GM23248 (cell line): Measurements from ENCODE around the gene CHPT1. TPM values are rescaled to one million over a fixed set of nuclear protein-coding genes. Genes with fewer than 3 reads are reported as not detected.

Experiments
- DNase-seq: peaks from one replicate; pipeline ENCODE4 v3.0.0-alpha.2; 2015
- H2AFZ ChIP-seq: fragments of 200-600 bp; sonication (generic); 2 replicates; pipeline ENCODE4 v1.6.1; 2016; ENCODE audit warnings: antibody characterized with exemption
- H3F3A ChIP-seq: fragments of 200-600 bp; sonication (generic); 2 replicates; pipeline ENCODE4 v1.6.1; 2016; ENCODE audit warnings: mild to moderate bottlenecking, antibody characterized with exemption, mixed run types; ENCODE audit not compliant: insufficient read depth
- H3K27ac ChIP-seq: fragments of 200-600 bp; sonication (generic); 2 replicates; pipeline ENCODE4 v1.5.1; 2016; ENCODE audit warnings: mild to moderate bottlenecking
- H3K27me3 ChIP-seq: fragments of 200-600 bp; sonication (generic); replicated peaks from 2 replicates; pipeline ENCODE4 v1.6.1; 2016; ENCODE audit warnings: mild to moderate bottlenecking; ENCODE audit not compliant: insufficient read depth
- H3K36me3 ChIP-seq: fragments of 200-600 bp; sonication (generic); 2 replicates; pipeline ENCODE4 v1.6.1; 2016; ENCODE audit warnings: low read depth, mild to moderate bottlenecking
- H3K4me1 ChIP-seq: fragments of 200-600 bp; sonication (generic); 2 replicates; pipeline ENCODE4 v1.6.1; 2016; ENCODE audit warnings: mild to moderate bottlenecking; ENCODE audit not compliant: insufficient read depth
- H3K4me2 ChIP-seq: fragments of 200-600 bp; sonication (generic); one replicate; pipeline ENCODE4 v1.6.1; 2016; ENCODE audit warnings: mild to moderate bottlenecking; ENCODE audit not compliant: unreplicated experiment
- H3K4me3 ChIP-seq: fragments of 200-600 bp; sonication (generic); 2 replicates; pipeline ENCODE4 v1.5.1; 2016; ENCODE audit warnings: mild to moderate bottlenecking
- H3K79me2 ChIP-seq: fragments of 200-600 bp; sonication (generic); 2 replicates; pipeline ENCODE4 v1.6.1; 2016; ENCODE audit warnings: mild to moderate bottlenecking; ENCODE audit not compliant: insufficient read depth
- H3K9ac ChIP-seq: fragments of 200-600 bp; sonication (generic); 2 replicates; pipeline ENCODE4 v1.6.1; 2016; ENCODE audit warnings: mild to moderate bottlenecking
- H3K9me2 ChIP-seq: fragments of 200-600 bp; sonication (generic); 2 replicates; pipeline ENCODE4 v1.6.1; 2016; ENCODE audit warnings: mixed run types, mild to moderate bottlenecking, moderate library complexity; ENCODE audit not compliant: insufficient read depth
- H3K9me3 ChIP-seq: fragments of 200-600 bp; sonication (generic); one replicate; pipeline ENCODE4 v1.6.1; 2017; ENCODE audit warnings: low read depth
- H4K20me1 ChIP-seq: fragments of 200-600 bp; sonication (generic); 2 replicates; pipeline ENCODE4 v1.6.0; 2016; ENCODE audit not compliant: insufficient read depth
- EZH2 ChIP-seq: fragments of 200-600 bp; sonication (generic); IDR thresholded peaks from 2 replicates; pipeline ENCODE4 v1.6.1; 2018; ENCODE audit warnings: antibody characterized with exemption, mild to moderate bottlenecking; ENCODE audit not compliant: insufficient read depth, poor library complexity, severe bottlenecking
- EZH2phosphoT487 ChIP-seq: fragments of 200-600 bp; sonication (generic); IDR thresholded peaks from 2 replicates; pipeline ENCODE4 v1.6.1; 2018; ENCODE audit warnings: antibody characterized with exemption, moderate library complexity, mild to moderate bottlenecking, low read depth; ENCODE audit not compliant: insufficient read depth
- WGBS, 2 experiments: methylation state at CpG; one replicate each; pipeline ENCODE4 v1.1.6; 2015 to 2017; ENCODE audit warnings: low lambda C conversion rate in 2 of 2, low coverage in 1 of 2; ENCODE audit errors: missing lambda C conversion rate in 2 of 2; 5-methylcytosine and 5-hydroxymethylcytosine counted together
- in situ Hi-C: fragments of 300-500 bp; cut with MboI; formaldehyde crosslinking; loops from 2 replicates; pipeline ENCODE4 v1.15.0; 2020
- polyA plus RNA-seq: library from polyadenylated mRNA; unstranded; fragments of >200 nt; fragmentation: Nextera tagmentation; extraction: Ambion mirVana; gene quantifications from 2 replicates; pipeline ENCODE4 v1.2.1, GENCODE V29; 2016
- small RNA-seq: library from RNA; depleted of rRNA; stranded (forward); fragments of <200 nt; gene quantifications from one replicate; pipeline ENCODE3, GENCODE V24; 2014; ENCODE audit warnings: low read depth, low replicate concordance
- total RNA-seq: library from RNA; depleted of rRNA; stranded (reverse); fragments of >200 nt; shearing (Covaris generic); gene quantifications from 2 replicates; pipeline ENCODE4 v1.2.3, GENCODE V29; 2014; rRNA removed

CHPT1 gene
- total and polyA plus RNA-seq, 2 experiments from 2014 or later: 32.6 to 35.4 TPM

DNA sequence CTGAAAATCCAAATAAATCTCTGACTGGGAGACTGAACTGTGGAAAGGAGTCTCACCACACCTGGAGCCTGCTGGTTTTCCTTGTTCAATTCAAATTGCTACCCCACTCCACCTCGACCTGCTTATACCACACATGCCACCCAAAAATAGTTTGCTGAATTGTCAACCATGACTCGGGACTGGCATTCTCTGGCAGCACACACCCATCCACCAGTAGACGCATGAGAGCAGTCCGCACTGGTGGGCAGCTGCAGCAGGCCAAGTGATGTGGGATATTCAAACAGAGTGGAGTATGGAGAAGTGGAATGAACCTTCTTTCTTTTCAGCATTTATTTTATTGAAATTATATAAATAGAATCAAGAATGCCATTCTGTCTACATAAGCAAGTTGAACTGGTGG is 80.5 kb downstream of the CHPT1 start:
- H3K4me2 ChIP-seq: no peak overlapping the region
- H3K27ac ChIP-seq: no peak overlapping the region
- TF ChIP-seq EZH2 (no peak), EZH2phosphoT487 (no peak)
- H3K9ac ChIP-seq: no peak overlapping the region
- DNase-seq: no peak
- no peaks in the 10 kb centered on the region for H4K20me1 ChIP-seq
- H3F3A ChIP-seq: peaks cover 16% of the 10 kb centered on the region
- H3K4me3 ChIP-seq: no peak overlapping the region
- H3K79me2 ChIP-seq: no peaks in the 10 kb centered on the region
- no peaks in the 10 kb centered on the region for H3K27me3 ChIP-seq
- in situ Hi-C loops: loop anchor here (5.0 kb wide), 1 partner anchor 54 kb away; the partner anchor contains the start of gene GNPTAB
- WGBS, 2 experiments: 79 to 85% methylated on average over 4 of the region's 4 CpGs
- H3K4me1 ChIP-seq: peaks cover 12% of the 10 kb centered on the region
- no peaks in the 10 kb centered on the region for H3K9me2 ChIP-seq
- H3K9me3 ChIP-seq: no peaks in the 10 kb centered on the region
- H3K36me3 ChIP-seq: no peaks in the 10 kb centered on the region; the same call in 1 of the 2 replicates
- H2AFZ ChIP-seq: no peak overlapping the region

Small RNA genes lying within 50 kb of the gene (small RNA-seq; reads per million reads assigned to genes)
- gene RNU6-101P: not detected
- not detected for gene RNY1P16

Other genes with a start within 250 kb of the CHPT1 start
- not detected in 2 replicates for gene SPIC, start 222.3 kb upstream of the CHPT1 start, total RNA-seq
- not detected in 2 replicates for gene SPIC, start 222.3 kb upstream of the CHPT1 start, polyA plus RNA-seq
- not detected in 2 replicates for gene MYBPC1, start 102.7 kb upstream of the CHPT1 start, total RNA-seq
- not detected in 2 replicates for gene MYBPC1, start 102.7 kb upstream of the CHPT1 start, polyA plus RNA-seq
- not detected in 2 replicates for gene SYCP3, start 41.8 kb downstream of the CHPT1 start, total RNA-seq
- gene SYCP3, start 41.8 kb downstream of the CHPT1 start, polyA plus RNA-seq: 0.39 and 0.77 TPM in 2 replicates
- 23.3 and 26.6 TPM in 2 replicates for gene GNPTAB, start 133.3 kb downstream of the CHPT1 start, total RNA-seq
- 20.6 and 21.9 TPM in 2 replicates for gene GNPTAB, start 133.3 kb downstream of the CHPT1 start, polyA plus RNA-seq
- 86.8 and 111 TPM in 2 replicates for gene DRAM1, start 179.9 kb downstream of the CHPT1 start, total RNA-seq
- gene DRAM1, start 179.9 kb downstream of the CHPT1 start, polyA plus RNA-seq: 99.2 and 105 TPM in 2 replicates